ENCODE results near the gene MAP2K2. TPM values are rescaled to one million over a fixed set of nuclear protein-coding genes. Genes with fewer than 3 reads are reported as not detected.

Gene MAP2K2
- polyA plus RNA-seq, 1 donor, result 124 TPM

- no peak for DNase-seq
These were observed 81.2 kb downstream of the MAP2K2 start for GRCh38 chr19:4042731-4043082.

DNA sequence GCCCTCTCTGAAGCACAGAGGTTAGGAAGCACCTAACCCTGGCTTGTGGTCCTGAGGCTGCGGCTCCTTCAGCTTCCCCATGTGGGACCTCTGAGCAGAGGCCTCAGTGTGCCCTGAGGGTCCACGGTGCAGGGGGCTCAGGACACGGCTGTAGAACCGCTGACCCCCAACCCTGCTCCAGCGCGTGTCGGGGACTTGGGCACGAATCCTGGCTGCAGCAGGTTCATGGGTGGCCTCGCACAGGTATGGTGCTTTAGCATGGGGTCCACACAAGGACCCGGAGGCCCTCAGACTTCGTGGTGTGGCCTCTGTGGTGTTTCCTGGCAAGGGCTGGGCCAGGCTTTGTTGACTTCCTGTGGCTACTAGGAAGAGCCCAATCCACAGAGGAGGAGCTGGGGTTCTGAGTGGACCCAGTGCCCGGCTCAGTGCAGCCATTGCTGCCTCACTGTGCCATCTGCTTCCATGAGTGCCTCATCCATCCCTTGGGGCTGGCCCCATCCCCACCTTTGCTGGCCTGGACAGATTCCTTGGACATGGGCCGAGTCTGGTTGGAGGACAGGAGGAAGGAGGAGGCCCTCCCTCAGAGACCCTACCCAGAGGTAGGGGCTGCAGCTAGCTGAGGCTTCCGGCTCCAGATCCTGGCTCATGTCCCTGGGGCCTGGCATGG lies 81.7 kb downstream of the MAP2K2 start:
- DNase-seq, result no peak

Other genes starting within 250 kb of the MAP2K2 start
- 1.8 TPM for gene ATCAY, start 243.4 kb downstream of the MAP2K2 start, polyA plus RNA-seq (ENCODE audit: insufficient read length)
- 298 TPM for gene NMRK2, start 191.1 kb downstream of the MAP2K2 start, polyA plus RNA-seq (ENCODE audit: insufficient read length)
- 97.3 TPM for gene DAPK3, start 153.0 kb downstream of the MAP2K2 start, polyA plus RNA-seq (ENCODE audit: insufficient read length)
- gene EEF2, start 138.7 kb downstream of the MAP2K2 start, polyA plus RNA-seq (ENCODE audit: insufficient read length), result 2,964 TPM
- gene PIAS4, start 116.4 kb downstream of the MAP2K2 start, polyA plus RNA-seq (ENCODE audit: insufficient read length), result 27.5 TPM
- 10.7 TPM for gene ZBTB7A, start 57.2 kb downstream of the MAP2K2 start, polyA plus RNA-seq (ENCODE audit: insufficient read length)
- gene CREB3L3, start 29.5 kb upstream of the MAP2K2 start, polyA plus RNA-seq (ENCODE audit: insufficient read length), result not detected
- gene SIRT6, start 58.4 kb upstream of the MAP2K2 start, polyA plus RNA-seq (ENCODE audit: insufficient read length), result 15.5 TPM
- gene ANKRD24, start 58.6 kb upstream of the MAP2K2 start, polyA plus RNA-seq (ENCODE audit: insufficient read length), result 1.6 TPM
- gene EBI3, start 105.4 kb upstream of the MAP2K2 start, polyA plus RNA-seq (ENCODE audit: insufficient read length), result 0.72 TPM
- gene YJU2, start 123.0 kb upstream of the MAP2K2 start, polyA plus RNA-seq (ENCODE audit: insufficient read length), result 14.9 TPM
- 174 TPM for gene SHD, start 155.1 kb upstream of the MAP2K2 start, polyA plus RNA-seq (ENCODE audit: insufficient read length)
- 0.89 TPM for gene TMIGD2, start 178.3 kb upstream of the MAP2K2 start, polyA plus RNA-seq (ENCODE audit: insufficient read length)
- gene FSD1, start 180.5 kb upstream of the MAP2K2 start, polyA plus RNA-seq (ENCODE audit: insufficient read length), result 1.2 TPM
- gene STAP2, start 214.7 kb upstream of the MAP2K2 start, polyA plus RNA-seq (ENCODE audit: insufficient read length), result 5.9 TPM
- 17.3 TPM for gene MPND, start 219.4 kb upstream of the MAP2K2 start, polyA plus RNA-seq (ENCODE audit: insufficient read length)